ENCODE measurements around the gene SMIM31.

GRCh38 chr4:164802301-164802901, 48.5 kb downstream of the SMIM31 start:
- TF ChIP-seq CTCF (IDR thresholded peaks at IDR 0.05 in 2 of 3, conservative IDR thresholded peaks at IDR 0.05 in 1 of 3; ENCODE audit: borderline replicate concordance in 1 of 3, insufficient read depth in 1 of 3, low read depth in 2 of 3, low read length in 2 of 3) (no peak), MAX (IDR thresholded peaks at IDR 0.05) (no peak), SIN3A (IDR thresholded peaks at IDR 0.05; ENCODE audit: low read depth) (no peak), YY1 (IDR thresholded peaks at IDR 0.05; ENCODE audit: extremely low read depth, insufficient replicate concordance, low read depth, low read length) (no peak), ELF1 (IDR thresholded peaks at IDR 0.05; ENCODE audit: borderline replicate concordance, low read depth) (no peak), POLR2A (IDR thresholded peaks at IDR 0.05; ENCODE audit: borderline replicate concordance, extremely low read depth, insufficient read depth, insufficient read length) (no peak), TCF7L2 (IDR thresholded peaks at IDR 0.05; ENCODE audit: borderline replicate concordance, extremely low read depth, insufficient read depth, insufficient read length) (no peak), CEBPB (IDR thresholded peaks at IDR 0.05; ENCODE audit: low read depth) (no peak), SRF (IDR thresholded peaks at IDR 0.05; ENCODE audit: low read depth) (no peak), EZH2phosphoT487 (IDR thresholded peaks at IDR 0.05; ENCODE audit: borderline replicate concordance) (no peak), RAD21 (IDR thresholded peaks at IDR 0.05; ENCODE audit: low read depth) (no peak), ATF3 (IDR thresholded peaks at IDR 0.05) (no peak), EZH2 (IDR thresholded peaks at IDR 0.05) (no peak)

Measured in HCT116 (cell line).